A549 (cell line): ENCODE measurements around the gene APOBEC3H.
"Not testable (repeated sequence)": the region's sequence is repeated elsewhere in the genome, so short reads cannot be mapped to it uniquely, and the experiment has no call there.

Source experiments
- CEBPB ChIP-seq, 2 experiments: fragments of >200 bp in 1 of 2; sonication (Bioruptor Twin) in 1 of 2; formaldehyde crosslinking in 1 of 2; IDR thresholded peaks; 2 replicates each; pipeline ENCODE4 v1.6.1; 2012 to 2016
- EP300 ChIP-seq, 2 experiments: fragments of >200 bp; sonication (Bioruptor Twin); formaldehyde crosslinking; IDR thresholded peaks; 2 replicates in 1 of 2; 3 replicates in 1 of 2; pipeline ENCODE4 v1.6.1; 2016 to 2017
- GATA3 ChIP-seq: IDR thresholded peaks from 2 replicates; pipeline ENCODE4 v1.6.1; 2012; ENCODE audit warnings: borderline replicate concordance
- NR3C1 ChIP-seq: fragments of >200 bp; sonication (Bioruptor Twin); formaldehyde crosslinking; IDR thresholded peaks from 3 replicates; pipeline ENCODE4 v1.6.1; 2017
- POLR2A ChIP-seq: IDR thresholded peaks from 2 replicates; pipeline ENCODE4 v1.6.1; 2012; ENCODE audit warnings: mild to moderate bottlenecking, low read length
- RAD21 ChIP-seq, 2 experiments: fragments of >200 bp in 1 of 2; sonication (Bioruptor Twin) in 1 of 2; formaldehyde crosslinking in 1 of 2; IDR thresholded peaks in 1 of 2; conservative IDR thresholded peaks in 1 of 2; 2 replicates in 1 of 2; 3 replicates in 1 of 2; pipeline ENCODE4 v1.6.1; 2012 to 2018; ENCODE audit warnings: inconsistent platforms in 1 of 2
- RFX5 ChIP-seq: fragments of 450-650 bp; IDR thresholded peaks from 2 replicates; pipeline ENCODE4 v1.7.1; 2014; ENCODE audit warnings: antibody characterized with exemption, mild to moderate bottlenecking, moderate library complexity
- SREBF2 ChIP-seq: fragments of 450-650 bp; IDR thresholded peaks from 2 replicates; pipeline ENCODE4 v1.6.1; 2014; ENCODE audit warnings: mild to moderate bottlenecking, moderate library complexity
- TP53 ChIP-seq: fragments of 250-450 bp; sonication (Bioruptor Pico); IDR thresholded peaks from 2 replicates; pipeline ENCODE4 v1.5.0; 2021; ENCODE audit warnings: mild to moderate bottlenecking, moderate library complexity
- TF ChIP-seq, protein P1 (sequence below): fragments of >200 bp; sonication (Bioruptor Twin); formaldehyde crosslinking; IDR thresholded peaks from 3 replicates; pipeline ENCODE4 v1.5.1; 2016
- TF ChIP-seq, protein P2 (sequence below): fragments of 250-450 bp; sonication (Bioruptor Pico); IDR thresholded peaks from 2 replicates; pipeline ENCODE4 v1.5.0; 2021; ENCODE audit warnings: mild to moderate bottlenecking, moderate library complexity, borderline replicate concordance
- TF ChIP-seq, protein P3 (sequence below): fragments of 200-600 bp; sonication (generic); IDR thresholded peaks from 2 replicates; pipeline ENCODE4 v1.6.1; 2016; ENCODE audit warnings: antibody characterized with exemption, mild to moderate bottlenecking, moderate library complexity
- TF ChIP-seq, protein P4 (sequence below): fragments of >200 bp; sonication (Bioruptor Twin); formaldehyde crosslinking; IDR thresholded peaks from 2 replicates; pipeline ENCODE4 v1.6.1; 2016

DNA sequence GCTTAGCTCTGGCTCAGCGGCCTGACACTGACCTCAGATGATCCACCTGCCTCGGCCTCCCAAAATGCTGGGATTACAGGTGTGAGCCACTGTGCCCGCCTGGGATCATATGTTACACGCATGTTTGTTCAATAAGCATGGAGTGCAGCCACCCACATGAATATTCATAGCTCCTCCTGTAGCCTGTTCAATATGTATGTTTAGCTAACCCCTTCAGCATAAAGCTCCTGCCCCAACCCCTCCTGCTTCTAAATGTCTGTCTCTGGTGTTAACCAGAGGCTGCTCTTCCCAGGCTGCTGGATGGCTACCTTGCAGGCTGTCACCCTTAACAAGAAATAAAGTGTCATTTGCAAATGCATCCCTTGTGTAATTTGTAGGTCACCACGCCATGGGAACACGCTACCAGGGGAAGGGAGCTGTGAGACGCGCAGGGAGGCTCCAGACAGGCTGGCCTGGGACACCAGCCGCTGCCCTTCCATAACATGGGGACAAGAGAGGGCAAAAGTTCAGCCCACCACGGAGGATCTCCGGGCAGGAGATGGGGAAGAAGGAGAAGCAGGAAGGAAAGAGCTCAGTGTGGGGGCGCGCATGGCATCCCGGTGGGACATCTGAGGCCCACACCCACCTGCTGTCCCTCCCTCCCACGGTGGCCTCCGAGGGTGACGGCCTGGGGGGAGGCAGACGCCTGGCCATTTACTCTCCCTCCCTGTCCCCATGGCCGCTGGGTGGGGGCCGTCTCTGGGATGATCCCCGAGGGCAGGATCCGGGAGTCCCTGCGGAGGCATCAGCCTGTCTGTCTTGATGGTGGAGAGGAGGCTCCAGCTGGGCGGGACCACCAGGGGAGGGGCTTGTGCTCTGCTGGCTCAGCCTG, 20.7 kb upstream of the APOBEC3H start:
- TF ChIP-seq SREBF2; NR3C1; POLR2A; RAD21 (conservative IDR thresholded peaks at IDR 0.05 in 1 of 2, IDR thresholded peaks at IDR 0.05 in 1 of 2); GATA3; TP53; RFX5; EP300 (IDR thresholded peaks at IDR 0.05); CEBPB (IDR thresholded peaks at IDR 0.05): not testable (repeated sequence)
- TF ChIP-seq, protein P1, sequence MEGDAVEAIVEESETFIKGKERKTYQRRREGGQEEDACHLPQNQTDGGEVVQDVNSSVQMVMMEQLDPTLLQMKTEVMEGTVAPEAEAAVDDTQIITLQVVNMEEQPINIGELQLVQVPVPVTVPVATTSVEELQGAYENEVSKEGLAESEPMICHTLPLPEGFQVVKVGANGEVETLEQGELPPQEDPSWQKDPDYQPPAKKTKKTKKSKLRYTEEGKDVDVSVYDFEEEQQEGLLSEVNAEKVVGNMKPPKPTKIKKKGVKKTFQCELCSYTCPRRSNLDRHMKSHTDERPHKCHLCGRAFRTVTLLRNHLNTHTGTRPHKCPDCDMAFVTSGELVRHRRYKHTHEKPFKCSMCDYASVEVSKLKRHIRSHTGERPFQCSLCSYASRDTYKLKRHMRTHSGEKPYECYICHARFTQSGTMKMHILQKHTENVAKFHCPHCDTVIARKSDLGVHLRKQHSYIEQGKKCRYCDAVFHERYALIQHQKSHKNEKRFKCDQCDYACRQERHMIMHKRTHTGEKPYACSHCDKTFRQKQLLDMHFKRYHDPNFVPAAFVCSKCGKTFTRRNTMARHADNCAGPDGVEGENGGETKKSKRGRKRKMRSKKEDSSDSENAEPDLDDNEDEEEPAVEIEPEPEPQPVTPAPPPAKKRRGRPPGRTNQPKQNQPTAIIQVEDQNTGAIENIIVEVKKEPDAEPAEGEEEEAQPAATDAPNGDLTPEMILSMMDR = not testable (repeated sequence)
- TF ChIP-seq, protein P2, sequence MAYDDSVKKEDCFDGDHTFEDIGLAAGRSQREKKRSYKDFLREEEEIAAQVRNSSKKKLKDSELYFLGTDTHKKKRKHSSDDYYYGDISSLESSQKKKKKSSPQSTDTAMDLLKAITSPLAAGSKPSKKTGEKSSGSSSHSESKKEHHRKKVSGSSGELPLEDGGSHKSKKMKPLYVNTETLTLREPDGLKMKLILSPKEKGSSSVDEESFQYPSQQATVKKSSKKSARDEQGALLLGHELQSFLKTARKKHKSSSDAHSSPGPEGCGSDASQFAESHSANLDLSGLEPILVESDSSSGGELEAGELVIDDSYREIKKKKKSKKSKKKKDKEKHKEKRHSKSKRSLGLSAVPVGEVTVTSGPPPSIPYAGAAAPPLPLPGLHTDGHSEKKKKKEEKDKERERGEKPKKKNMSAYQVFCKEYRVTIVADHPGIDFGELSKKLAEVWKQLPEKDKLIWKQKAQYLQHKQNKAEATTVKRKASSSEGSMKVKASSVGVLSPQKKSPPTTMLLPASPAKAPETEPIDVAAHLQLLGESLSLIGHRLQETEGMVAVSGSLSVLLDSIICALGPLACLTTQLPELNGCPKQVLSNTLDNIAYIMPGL (CRISPR knock-in tag) = not testable (repeated sequence)
- TF ChIP-seq, protein P3, sequence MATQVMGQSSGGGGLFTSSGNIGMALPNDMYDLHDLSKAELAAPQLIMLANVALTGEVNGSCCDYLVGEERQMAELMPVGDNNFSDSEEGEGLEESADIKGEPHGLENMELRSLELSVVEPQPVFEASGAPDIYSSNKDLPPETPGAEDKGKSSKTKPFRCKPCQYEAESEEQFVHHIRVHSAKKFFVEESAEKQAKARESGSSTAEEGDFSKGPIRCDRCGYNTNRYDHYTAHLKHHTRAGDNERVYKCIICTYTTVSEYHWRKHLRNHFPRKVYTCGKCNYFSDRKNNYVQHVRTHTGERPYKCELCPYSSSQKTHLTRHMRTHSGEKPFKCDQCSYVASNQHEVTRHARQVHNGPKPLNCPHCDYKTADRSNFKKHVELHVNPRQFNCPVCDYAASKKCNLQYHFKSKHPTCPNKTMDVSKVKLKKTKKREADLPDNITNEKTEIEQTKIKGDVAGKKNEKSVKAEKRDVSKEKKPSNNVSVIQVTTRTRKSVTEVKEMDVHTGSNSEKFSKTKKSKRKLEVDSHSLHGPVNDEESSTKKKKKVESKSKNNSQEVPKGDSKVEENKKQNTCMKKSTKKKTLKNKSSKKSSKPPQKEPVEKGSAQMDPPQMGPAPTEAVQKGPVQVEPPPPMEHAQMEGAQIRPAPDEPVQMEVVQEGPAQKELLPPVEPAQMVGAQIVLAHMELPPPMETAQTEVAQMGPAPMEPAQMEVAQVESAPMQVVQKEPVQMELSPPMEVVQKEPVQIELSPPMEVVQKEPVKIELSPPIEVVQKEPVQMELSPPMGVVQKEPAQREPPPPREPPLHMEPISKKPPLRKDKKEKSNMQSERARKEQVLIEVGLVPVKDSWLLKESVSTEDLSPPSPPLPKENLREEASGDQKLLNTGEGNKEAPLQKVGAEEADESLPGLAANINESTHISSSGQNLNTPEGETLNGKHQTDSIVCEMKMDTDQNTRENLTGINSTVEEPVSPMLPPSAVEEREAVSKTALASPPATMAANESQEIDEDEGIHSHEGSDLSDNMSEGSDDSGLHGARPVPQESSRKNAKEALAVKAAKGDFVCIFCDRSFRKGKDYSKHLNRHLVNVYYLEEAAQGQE = not testable (repeated sequence)
- TF ChIP-seq, protein P4, sequence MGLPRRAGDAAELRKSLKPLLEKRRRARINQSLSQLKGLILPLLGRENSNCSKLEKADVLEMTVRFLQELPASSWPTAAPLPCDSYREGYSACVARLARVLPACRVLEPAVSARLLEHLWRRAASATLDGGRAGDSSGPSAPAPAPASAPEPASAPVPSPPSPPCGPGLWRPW = not testable (repeated sequence)
